ENCODE results near the gene GSKIP. TPM values are rescaled to one million over a fixed set of nuclear protein-coding genes. Genes with fewer than 3 reads are reported as not detected.

The GSKIP gene
- total RNA-seq, 4 donors from 2014 or later = 22.6 to 37.1 (median 27.4) TPM

DNA sequence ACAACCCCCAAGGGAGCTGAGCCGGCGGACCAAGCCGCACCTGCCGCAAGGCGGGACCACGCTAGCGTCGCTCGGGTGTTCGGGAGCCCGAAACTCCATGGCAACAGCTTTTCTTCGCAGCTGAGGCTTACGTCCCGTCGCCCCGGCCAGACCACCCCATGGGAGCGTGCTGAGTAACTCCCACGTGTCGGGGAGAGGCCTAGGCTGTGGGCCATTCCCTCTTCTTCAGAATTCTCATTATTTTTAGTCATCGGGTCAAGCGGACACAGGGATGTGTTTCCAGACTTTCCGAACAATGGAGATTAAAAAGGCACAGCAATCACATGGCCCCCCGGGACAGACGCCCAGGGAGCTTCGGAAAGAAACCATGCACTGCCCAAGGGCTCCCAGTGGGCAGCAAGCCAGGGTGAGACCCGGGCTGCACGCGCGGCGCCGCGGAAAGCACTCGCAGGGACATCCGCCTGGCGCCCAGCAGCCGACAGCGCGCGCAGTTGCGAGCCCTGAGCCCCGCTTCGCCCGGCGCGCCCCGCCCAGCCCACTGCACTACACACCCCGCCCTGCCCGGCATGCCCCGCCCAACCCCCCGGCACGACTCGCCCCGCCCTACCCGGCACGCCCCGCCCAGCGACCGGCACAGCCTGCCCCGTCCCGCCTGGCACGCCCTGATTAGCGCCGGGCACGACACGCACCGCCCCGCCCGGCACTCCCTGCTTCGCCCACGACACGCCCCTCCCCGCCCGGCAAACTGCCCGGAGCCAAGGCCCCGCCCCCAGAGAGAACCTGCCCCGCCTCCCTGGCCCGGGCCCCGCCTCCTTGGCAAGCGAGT lies 28.2 kb downstream of the GSKIP start:
- intact Hi-C loops (cut with DNase I; ENCODE audit: low total_unique reads) = no loop called here
- WGBS, 2 donors = 0 to 1% methylated on average over 31 to 40 of the region's 79 CpGs
- TF ChIP-seq, protein P1, sequence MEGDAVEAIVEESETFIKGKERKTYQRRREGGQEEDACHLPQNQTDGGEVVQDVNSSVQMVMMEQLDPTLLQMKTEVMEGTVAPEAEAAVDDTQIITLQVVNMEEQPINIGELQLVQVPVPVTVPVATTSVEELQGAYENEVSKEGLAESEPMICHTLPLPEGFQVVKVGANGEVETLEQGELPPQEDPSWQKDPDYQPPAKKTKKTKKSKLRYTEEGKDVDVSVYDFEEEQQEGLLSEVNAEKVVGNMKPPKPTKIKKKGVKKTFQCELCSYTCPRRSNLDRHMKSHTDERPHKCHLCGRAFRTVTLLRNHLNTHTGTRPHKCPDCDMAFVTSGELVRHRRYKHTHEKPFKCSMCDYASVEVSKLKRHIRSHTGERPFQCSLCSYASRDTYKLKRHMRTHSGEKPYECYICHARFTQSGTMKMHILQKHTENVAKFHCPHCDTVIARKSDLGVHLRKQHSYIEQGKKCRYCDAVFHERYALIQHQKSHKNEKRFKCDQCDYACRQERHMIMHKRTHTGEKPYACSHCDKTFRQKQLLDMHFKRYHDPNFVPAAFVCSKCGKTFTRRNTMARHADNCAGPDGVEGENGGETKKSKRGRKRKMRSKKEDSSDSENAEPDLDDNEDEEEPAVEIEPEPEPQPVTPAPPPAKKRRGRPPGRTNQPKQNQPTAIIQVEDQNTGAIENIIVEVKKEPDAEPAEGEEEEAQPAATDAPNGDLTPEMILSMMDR (IDR thresholded peaks at IDR 0.05) = no peak
- no peak for TF ChIP-seq POLR2A (IDR thresholded peaks at IDR 0.05)
- DNase-seq (ENCODE audit: low spot score in 2 of 2) = peak; percentile 93 to 99
- peak overlapping the region; percentile 79 for H3K4me3 ChIP-seq (ENCODE audit: low read depth, poor library complexity, severe bottlenecking)

DNA sequence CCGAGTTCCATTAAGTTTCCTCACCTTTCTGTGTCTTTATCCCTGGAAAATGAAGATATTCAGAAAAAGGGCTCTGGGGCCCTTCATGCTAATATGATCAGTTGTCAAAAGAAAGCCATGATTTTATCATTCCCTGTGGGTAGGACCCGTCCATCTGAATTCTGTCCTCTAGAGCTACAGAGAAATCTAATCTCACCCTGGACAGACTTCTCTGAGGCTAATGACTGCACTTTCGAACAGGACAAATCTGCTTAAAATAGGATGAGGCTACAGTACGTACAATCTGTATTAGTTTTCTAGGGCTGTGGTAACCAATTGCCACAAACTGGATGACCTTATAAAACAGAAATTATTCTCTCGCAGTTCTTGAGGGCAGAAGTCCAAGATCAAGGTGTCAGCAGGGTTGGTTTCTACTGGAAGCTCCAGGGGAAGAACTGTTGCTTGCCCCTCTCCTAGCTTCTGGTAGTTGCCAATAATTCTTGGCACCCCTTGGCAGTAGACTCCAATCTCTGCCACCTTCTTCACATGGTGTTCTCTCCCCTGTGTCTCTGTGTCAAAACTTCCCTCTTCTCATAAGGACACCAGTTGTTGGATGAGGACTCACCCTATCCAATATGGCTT lies 29.9 kb downstream of the GSKIP start:
- WGBS, 2 donors = 82 to 84% methylated on average over 5 of the region's 5 CpGs

DNA sequence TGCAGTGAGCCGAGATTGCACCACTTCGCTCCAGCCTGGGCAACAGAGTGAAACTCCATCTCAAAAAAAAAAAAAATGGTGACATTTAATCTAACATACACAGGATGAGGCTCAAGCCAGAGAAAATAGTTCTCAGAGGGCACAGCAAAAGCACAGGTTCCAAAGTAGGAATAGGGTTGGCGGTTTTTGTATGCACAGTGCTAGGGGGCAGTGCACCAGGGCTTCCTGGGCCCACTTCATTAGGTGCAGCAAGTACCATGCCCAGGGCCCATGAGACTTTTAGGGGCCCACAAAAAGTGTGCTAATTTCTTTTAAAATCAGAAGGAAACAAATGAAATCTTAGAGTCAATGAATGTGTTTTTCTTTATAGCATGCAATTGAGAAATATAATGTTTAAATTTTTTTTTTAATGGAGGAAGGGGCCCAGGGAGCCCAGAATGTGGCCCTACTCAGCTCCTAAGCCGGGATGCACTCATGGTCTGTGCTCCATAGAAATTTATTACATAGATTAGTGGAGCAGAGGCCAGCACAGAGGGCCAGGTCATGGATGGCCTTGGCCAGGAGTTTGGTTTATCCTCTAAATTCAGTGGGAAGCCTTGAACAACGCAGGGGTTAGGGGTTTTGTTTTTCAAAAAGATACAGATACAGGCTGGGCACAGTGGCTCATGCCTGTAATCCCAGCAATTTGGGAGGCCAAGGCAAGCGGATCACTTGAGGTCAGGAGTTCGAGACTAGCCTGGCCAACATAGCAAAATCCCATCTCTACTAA lies 30.9 kb downstream of the GSKIP start:
- TF ChIP-seq, protein P1 (IDR thresholded peaks at IDR 0.05) = no peak
- no peak for TF ChIP-seq POLR2A (IDR thresholded peaks at IDR 0.05)
- intact Hi-C loops (cut with DNase I; ENCODE audit: low total_unique reads) = no loop called here
- no peak overlapping the region for H3K4me3 ChIP-seq (ENCODE audit: low read depth, poor library complexity, severe bottlenecking)
- peak in 1 of 2 donors; percentile 54 for DNase-seq (ENCODE audit: low spot score in 2 of 2)
- 87 to 90% methylated on average over 7 of the region's 7 CpGs for WGBS, 2 donors

More for the DNA sequence above, 29.9 kb downstream of the GSKIP start:
- TF ChIP-seq POLR2A (IDR thresholded peaks at IDR 0.05) = no peak
- TF ChIP-seq, protein P1 (IDR thresholded peaks at IDR 0.05) = no peak
- H3K4me3 ChIP-seq (ENCODE audit: low read depth, poor library complexity, severe bottlenecking) = no peak overlapping the region
- DNase-seq (ENCODE audit: low spot score in 2 of 2) = no peak
- intact Hi-C loops (cut with DNase I; ENCODE audit: low total_unique reads) = no loop called here

DNA sequence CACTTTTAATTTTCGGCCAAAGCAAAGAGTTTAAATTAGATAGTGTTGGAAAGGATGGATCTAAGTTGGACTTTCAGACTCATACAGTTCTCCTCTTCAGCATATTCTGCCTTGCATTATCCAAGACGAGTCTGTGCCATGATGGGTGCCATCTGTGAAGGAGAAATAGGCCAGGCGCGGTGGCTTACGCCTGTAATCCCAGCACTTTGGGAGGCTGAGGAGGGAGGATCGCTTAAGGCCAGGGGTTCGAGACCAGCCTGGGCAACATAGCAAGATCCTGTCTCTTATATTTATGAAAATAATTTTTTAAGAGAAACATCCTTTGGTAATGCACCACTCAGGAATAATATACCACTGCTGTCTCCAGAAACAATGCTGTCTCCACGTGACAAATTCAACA lies 35.1 kb downstream of the GSKIP start:
- intact Hi-C loops (cut with DNase I; ENCODE audit: low total_unique reads) = no loop called here
- H3K4me3 ChIP-seq (ENCODE audit: low read depth, poor library complexity, severe bottlenecking) = no peak overlapping the region
- no peak for TF ChIP-seq POLR2A (IDR thresholded peaks at IDR 0.05)
- TF ChIP-seq, protein P1 (IDR thresholded peaks at IDR 0.05) = no peak
- 91% methylated on average over 8 of the region's 8 CpGs for WGBS, 2 donors
- DNase-seq (ENCODE audit: low spot score in 2 of 2) = no peak

DNA sequence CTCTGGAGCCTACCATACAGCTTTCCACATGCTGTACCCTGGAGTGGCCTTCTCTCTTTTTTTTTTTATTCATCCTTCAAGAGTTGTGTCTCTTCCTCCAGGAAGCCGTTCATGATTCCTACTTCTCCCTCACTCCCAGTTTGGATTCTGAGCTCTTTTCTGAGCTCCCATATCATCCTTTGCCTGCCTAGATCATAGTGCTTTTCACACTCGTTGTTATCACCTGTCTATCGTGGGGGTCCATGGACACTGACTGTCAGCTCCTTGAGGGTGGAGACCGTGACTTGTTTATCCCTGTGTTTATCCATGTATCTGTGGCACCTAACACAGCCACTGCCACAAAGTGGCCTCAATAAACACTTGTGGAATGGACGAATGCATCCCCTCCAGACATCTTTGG lies 35.6 kb downstream of the GSKIP start:
- H3K4me3 ChIP-seq (ENCODE audit: low read depth, poor library complexity, severe bottlenecking) = no peak overlapping the region
- 76 to 86% methylated on average over 5 of the region's 5 CpGs for WGBS, 2 donors
- TF ChIP-seq, protein P1 (IDR thresholded peaks at IDR 0.05) = no peak
- TF ChIP-seq POLR2A (IDR thresholded peaks at IDR 0.05) = no peak
- intact Hi-C loops (cut with DNase I; ENCODE audit: low total_unique reads) = no loop called here
- DNase-seq (ENCODE audit: low spot score in 2 of 2) = no peak

Measured in lower leg skin (tissue), 4 donors.